ENCODE measurements around the gene MRC1. TPM values are rescaled to one million over a fixed set of nuclear protein-coding genes. Genes with fewer than 3 reads are reported as not detected.

The MRC1 gene
- total and polyA plus RNA-seq, 2 of the 13 experiments (the other 11 are each of a cell fraction or from before 2014, with no cell fraction given), result not detected

DNA sequence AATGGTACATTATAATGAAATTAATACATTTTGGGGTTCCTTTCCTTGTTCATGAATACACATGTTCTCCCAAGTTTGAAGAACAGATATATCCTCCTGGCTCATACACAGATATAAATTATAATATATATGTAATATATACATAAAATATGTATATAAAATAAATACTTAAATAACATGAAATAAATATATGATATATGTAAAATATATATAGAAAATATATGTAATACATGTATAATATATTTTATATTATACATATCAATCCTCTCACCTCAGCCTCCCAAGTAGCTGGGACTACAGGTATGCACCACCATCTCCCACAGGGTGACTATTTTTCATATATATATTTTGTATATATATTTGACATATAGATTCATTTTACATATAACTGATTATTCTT is 68.0 kb downstream of the MRC1 start:
- ChIA-PET POLR2A (no interaction called here), CTCF (ENCODE audit: low intra/inter-chr PET ratio, low total read pairs) (no interaction called here)
- Histone ChIP-seq H3K9ac (ENCODE audit: insufficient read depth, low read depth, low read length) (no peak overlapping the region), H3K4me1 (ENCODE audit: insufficient read depth, low read length) (no peaks in the 10 kb centered on the region), H3K9me3 (ENCODE audit: low read length) (no peaks in the 10 kb centered on the region), H3K79me2 (ENCODE audit: insufficient read depth, low read length) (no peaks in the 10 kb centered on the region), H2AFZ (ENCODE audit: low read length) (no peak overlapping the region), H3K36me3 (replicated peaks in 1 of 2; ENCODE audit: control insufficient read depth in 1 of 2, insufficient read depth in 2 of 2, low read length in 2 of 2) (no peaks in the 10 kb centered on the region), H3K4me2 (ENCODE audit: low read depth, low read length) (no peak overlapping the region), H3K4me3 (replicated peaks in 1 of 3; ENCODE audit: insufficient read depth in 1 of 3, low read depth in 2 of 3, low read length in 3 of 3) (no peak overlapping the region), H3K27ac (ENCODE audit: extremely low read length, insufficient read depth, low read length) (no peak overlapping the region), H4K20me1 (ENCODE audit: insufficient read depth, low read length) (no peaks in the 10 kb centered on the region), H3K27me3 (ENCODE audit: control insufficient read depth in 1 of 2, insufficient read depth in 2 of 2, low read length in 2 of 2) (no peaks in the 10 kb centered on the region; a peak in 1 of 5 replicates)
- DNase-seq (ENCODE audit: low spot score) (no peak), FAIRE-seq (no peak), ATAC-seq (no peak)
- TF ChIP-seq TAF15 (IDR thresholded peaks at IDR 0.05; ENCODE audit: low read depth, low read length, poor library complexity, severe bottlenecking) (no peak), JUNB (CRISPR knock-in tag; IDR thresholded peaks at IDR 0.05; ENCODE audit: borderline replicate concordance) (no peak), MAF1 (CRISPR knock-in tag; IDR thresholded peaks at IDR 0.05; ENCODE audit: borderline replicate concordance) (no peak), FOXC1 (CRISPR knock-in tag; IDR thresholded peaks at IDR 0.05; ENCODE audit: borderline replicate concordance) (no peak), ZSCAN25 (CRISPR knock-in tag; IDR thresholded peaks at IDR 0.05) (no peak)
- TF ChIP-seq, protein P1, sequence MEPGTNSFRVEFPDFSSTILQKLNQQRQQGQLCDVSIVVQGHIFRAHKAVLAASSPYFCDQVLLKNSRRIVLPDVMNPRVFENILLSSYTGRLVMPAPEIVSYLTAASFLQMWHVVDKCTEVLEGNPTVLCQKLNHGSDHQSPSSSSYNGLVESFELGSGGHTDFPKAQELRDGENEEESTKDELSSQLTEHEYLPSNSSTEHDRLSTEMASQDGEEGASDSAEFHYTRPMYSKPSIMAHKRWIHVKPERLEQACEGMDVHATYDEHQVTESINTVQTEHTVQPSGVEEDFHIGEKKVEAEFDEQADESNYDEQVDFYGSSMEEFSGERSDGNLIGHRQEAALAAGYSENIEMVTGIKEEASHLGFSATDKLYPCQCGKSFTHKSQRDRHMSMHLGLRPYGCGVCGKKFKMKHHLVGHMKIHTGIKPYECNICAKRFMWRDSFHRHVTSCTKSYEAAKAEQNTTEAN (CRISPR knock-in tag; conservative IDR thresholded peaks at IDR 0.05), result no peak
- TF ChIP-seq, protein P2, sequence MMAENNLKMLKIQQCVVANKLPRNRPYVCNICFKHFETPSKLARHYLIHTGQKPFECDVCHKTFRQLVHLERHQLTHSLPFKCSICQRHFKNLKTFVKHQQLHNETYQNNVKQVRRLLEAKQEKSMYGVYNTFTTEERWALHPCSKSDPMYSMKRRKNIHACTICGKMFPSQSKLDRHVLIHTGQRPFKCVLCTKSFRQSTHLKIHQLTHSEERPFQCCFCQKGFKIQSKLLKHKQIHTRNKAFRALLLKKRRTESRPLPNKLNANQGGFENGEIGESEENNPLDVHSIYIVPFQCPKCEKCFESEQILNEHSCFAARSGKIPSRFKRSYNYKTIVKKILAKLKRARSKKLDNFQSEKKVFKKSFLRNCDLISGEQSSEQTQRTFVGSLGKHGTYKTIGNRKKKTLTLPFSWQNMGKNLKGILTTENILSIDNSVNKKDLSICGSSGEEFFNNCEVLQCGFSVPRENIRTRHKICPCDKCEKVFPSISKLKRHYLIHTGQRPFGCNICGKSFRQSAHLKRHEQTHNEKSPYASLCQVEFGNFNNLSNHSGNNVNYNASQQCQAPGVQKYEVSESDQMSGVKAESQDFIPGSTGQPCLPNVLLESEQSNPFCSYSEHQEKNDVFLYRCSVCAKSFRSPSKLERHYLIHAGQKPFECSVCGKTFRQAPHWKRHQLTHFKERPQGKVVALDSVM (CRISPR knock-in tag; IDR thresholded peaks at IDR 0.05), result no peak
- TF ChIP-seq, protein P3, sequence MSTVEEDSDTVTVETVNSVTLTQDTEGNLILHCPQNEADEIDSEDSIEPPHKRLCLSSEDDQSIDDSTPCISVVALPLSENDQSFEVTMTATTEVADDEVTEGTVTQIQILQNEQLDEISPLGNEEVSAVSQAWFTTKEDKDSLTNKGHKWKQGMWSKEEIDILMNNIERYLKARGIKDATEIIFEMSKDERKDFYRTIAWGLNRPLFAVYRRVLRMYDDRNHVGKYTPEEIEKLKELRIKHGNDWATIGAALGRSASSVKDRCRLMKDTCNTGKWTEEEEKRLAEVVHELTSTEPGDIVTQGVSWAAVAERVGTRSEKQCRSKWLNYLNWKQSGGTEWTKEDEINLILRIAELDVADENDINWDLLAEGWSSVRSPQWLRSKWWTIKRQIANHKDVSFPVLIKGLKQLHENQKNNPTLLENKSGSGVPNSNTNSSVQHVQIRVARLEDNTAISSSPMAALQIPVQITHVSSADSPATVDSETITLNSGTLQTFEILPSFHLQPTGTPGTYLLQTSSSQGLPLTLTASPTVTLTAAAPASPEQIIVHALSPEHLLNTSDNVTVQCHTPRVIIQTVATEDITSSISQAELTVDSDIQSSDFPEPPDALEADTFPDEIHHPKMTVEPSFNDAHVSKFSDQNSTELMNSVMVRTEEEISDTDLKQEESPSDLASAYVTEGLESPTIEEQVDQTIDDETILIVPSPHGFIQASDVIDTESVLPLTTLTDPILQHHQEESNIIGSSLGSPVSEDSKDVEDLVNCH (CRISPR knock-in tag; IDR thresholded peaks at IDR 0.05), result no peak
- intact Hi-C loops (cut with micrococcal nuclease; ENCODE audit: unreplicated experiment) (no loop called here), in situ Hi-C loops (cut with HindIII; ENCODE audit: extremely low pct_ligation_motif_present, low pct_unique_long_range_greater_than_20kb) (no loop called here)
- no TSS peak for BruUV-seq (replicated peaks)

All from HepG2 (cell line).